Measurements from ENCODE around the gene PEX11B. TPM values are rescaled to one million over a fixed set of nuclear protein-coding genes. Genes with fewer than 3 reads are reported as not detected.
"Not testable (repeated sequence)": the region's sequence is repeated elsewhere in the genome, so short reads cannot be mapped to it uniquely, and the experiment has no call there.

PEX11B gene
- total RNA-seq, 1 experiment from 2014 or later: 21.6 TPM

DNA sequence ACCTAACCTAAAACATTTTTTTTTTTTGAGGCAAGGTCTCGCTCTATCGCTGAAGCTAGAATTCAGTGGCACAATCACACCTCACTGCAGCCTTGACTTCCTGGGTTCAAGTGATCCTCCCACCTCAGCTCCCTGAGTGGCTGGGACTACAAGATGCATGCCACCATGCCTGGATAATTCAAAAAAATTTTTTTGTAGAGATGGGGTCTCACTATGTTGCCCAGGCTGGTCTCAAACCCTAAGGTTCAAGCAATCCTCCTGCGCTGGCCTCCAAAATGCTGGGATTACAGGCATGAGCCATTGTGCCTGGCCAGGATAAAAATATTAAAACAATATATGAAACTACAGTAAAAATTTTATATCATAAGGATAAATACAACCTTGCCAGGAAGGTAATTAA lies 34.4 kb upstream of the PEX11B start:
- DNase-seq (ENCODE audit: low read depth): no peak

DNA sequence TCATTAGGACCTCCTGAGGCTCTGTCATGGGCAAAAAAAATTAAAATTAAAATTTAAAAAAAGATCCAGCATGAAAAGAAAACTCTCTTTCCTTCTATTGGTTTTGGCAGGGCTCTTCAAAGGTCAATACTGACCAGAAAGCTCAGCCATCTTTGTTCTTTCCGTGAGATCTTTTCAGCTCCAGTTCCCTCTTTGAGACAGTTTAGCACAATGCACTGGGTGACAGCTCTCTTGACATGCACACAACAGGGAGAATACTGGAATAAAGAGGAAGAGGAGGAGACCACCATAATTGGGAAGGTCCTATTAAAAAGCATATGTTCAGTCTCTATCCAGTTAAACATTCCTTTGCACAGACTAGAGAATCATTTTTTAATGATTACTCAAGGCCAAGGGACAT lies 33.0 kb upstream of the PEX11B start:
- no peak for DNase-seq (ENCODE audit: low read depth)

DNA sequence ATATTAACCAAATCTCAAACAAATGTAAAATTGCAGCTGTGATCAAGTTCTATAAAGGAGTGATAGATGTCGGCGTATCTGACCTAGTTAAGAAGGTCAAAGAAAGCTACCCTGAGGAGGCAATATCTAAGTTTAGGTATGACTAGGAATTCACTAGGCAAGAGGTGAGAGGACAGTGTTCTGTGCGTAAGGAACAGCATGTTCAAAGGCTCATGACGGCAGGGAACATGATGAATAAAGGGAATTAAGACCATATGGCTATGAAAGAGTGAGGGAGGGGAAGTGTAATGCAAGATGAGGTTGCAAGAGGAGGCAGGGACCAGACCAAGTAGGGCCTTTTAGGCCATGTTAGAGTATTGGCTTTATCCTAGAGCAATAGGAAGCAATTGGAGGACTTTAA lies 30.7 kb upstream of the PEX11B start:
- no peak for DNase-seq (ENCODE audit: low read depth)

DNA sequence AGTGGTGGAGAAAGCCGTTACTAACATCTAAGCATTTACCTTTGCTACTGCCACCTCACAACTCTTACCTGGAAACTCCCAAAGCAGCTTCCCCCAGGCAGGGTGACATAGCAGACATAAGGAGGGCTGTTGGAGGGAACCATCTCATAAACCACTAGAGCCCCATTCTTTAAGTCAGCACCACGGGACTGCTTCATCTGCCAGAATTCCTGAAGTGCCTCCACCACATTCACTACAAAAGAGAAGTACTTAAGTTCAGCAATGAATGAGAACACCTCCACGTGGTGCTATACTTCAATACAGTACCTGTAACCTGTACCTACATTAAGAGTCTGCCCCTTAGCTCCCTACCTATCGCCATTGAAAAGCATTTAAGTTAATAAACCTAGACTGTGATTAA lies 29.0 kb upstream of the PEX11B start:
- no peak for DNase-seq (ENCODE audit: low read depth)

DNA sequence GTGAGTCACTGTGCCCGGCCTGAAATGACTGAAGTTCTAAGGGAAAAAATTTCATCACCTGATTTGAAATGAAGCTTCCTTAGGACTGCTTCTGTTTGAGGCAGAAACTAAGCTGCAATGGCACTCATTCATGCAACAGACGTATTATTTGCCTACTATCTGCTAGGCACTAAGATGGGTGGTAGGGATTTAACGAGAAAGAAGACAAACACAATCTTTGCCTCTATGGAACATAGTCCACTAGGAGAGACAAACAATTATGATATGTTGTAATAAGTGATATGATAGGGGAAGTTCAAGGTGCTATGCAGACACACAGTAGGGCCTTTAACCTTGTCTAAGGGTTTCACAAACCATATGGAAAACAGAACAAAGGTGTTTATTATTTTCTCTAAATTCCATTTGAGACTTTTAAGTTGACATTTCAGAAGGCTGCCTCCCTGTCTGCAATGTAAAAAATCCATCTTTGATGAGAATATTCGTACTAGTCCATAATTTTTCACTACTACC lies 28.0 kb upstream of the PEX11B start:
- no peak for DNase-seq (ENCODE audit: low read depth)

DNA sequence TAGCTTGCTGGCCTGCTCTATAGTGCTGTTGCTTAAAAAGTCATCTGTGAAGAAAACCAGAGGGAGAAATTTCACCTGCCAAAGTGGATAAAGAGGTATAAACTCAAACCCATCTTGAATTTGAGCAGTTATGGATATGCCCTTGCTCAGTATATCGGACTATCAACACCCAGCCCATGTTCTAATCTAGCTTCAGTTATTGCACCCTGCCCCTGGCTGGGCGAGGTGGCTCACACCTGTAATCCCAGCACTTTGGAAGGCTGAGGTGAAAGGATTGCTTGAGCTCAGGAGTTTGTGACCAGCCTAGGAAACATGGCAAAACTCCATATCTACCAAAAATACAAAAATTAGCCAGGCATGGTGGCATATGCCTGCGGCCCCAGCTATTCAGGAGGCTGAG lies 26.0 kb upstream of the PEX11B start:
- no peak for DNase-seq (ENCODE audit: low read depth)

DNA sequence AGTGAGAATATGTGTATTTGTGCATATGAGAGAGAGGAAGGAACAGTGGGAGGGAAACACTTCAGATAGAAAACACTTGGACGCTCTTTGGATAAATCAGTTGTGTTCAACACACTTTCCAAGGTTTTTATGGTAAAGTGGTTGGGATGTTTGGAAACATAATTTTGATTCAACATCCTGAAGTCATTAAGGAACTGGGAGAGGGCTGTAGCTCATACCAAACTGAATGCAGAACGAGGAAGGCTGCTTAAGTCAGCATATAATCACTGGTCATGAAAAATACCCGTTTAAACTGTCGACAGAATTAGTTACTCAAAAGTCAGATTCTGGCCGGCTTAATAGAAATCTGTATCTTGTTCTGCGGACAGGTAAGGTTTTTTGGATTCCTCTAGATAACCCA lies 24.4 kb upstream of the PEX11B start:
- DNase-seq (ENCODE audit: low read depth): no peak

DNA sequence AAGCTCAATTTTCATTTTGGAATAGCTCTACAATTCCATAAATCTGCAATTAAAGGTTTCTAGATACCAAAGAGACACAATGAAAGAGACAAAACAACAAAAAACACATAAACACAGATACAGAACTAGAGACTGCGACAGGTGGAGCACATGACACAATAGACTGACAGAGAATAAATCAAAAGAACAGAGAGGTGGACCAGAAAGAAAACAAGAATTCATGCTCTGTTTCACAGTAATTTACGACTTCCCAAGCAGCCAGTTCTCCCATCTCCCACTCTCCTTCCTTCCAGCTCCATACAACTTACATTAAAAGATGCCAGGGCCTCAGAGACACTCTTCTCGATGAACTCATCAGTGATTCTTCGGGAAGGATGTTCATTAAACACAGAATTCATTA lies 23.9 kb upstream of the PEX11B start:
- DNase-seq (ENCODE audit: low read depth): no peak

DNA sequence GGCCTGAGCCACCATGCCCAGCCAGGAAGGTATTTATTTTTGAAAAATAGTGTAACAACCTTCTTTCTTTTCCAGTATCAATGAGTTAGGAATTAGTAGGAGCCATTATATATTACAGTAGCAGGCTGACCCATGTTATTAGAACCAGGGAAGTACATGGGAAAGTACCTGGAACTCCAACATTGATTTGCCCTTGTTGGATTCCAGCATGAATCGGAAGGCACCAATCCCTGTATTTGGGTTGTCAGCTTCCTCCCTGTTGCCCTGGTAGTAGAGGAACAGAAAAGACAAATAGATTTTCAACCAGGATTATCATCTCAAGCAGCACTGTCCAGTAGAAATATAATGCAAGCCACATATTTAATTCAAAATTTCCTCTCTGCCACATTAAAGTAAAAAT lies 18.9 kb upstream of the PEX11B start:
- DNase-seq (ENCODE audit: low read depth): no peak

DNA sequence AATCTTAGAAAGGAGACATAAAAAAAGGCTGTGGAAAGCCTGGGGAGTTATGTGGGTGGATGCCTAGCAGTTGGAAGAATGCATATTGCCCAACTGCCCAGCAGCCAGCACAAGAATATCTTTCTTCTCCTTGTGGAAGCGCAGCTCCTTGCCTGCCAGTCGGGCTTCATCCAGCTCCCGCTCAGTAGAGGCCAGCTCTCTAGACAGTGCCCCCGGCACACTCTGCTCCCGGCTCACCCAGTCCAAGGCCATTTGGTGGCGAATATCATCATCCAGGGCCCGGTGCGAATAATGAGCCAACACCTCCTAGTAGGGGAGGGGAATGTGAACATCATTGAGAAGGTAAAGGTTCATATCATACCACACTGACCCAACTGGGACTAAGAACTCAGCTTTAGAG lies 17.7 kb upstream of the PEX11B start:
- no peak for DNase-seq (ENCODE audit: low read depth)

DNA sequence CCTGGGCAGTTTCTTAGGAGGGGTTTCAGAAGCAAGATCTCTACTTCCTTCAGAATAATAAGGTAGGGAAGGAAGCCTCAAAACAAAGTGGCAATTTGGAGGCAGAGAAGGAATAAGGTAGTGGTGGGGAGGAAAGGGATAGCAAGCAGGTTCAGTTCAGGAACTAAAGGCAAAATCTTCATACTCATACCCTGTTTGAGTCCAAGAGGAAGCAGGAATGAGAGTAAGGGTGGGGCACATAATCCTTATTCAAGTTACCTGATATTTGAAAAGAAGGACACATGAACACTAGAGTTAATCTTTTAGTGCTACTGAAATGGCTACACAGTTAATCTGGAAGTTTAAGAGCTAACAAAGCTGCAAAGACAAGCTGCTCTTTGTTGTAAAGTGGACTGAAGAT lies 17.2 kb upstream of the PEX11B start:
- no peak for DNase-seq (ENCODE audit: low read depth)

DNA sequence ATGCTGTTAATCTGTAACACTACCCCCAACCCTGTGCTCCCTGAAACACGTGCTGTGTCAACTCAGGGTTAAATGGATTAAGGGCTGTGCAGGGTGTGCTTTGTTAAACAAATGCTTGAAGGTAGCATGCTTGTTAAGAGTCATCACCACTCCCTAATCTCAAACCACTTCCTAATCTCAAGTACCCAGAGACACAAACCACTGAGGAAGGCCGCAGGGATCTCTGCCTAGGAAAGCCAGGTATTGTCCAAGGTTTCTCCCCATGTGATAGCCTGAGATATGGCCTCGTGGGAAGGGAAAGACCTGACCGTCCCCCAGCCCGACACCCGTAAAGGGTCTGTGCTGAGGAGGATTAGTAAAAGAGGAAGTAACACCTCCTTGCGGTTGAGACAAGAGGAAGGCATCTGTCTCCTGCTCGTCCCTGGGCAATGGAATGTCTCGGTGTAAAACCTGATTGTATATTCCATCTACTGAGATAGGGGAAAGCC lies 14.0 kb upstream of the PEX11B start:
- not testable (repeated sequence) for DNase-seq (ENCODE audit: low read depth)

DNA sequence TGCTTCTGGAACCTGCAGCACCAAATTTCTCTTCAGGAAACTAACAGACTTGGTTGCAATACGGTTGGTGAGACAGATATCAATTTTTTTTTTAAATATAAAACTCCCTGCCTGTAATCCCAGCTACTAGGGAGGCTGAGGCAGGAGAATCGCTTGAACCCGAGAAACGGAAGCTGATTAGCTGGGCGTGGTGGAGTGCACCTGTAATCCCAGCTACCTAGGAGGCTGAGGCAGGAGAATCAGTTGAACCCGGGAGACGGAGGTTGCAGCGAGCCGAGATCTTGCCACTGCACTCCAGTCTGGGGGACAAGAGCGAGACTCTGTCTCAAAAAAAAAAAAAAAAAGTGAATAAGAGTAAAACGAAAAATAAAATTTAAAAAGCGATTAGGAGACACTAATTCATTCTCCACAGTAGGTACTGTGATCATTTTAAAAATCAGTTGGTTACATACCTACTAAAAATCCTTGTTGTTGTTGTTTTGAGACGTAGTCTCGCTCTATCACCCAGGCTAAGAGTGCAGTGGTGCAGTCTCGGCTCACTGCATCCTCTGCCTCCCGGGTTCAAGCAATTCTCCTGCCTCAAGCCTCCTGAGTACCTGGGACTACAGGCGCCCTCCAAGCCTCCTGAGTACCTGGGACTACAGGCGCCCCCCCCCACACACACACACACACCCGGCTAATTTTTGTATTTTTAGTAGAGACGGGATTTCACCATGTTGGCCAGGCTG lies 9.6 kb upstream of the PEX11B start:
- no peak for DNase-seq (ENCODE audit: low read depth)

DNA sequence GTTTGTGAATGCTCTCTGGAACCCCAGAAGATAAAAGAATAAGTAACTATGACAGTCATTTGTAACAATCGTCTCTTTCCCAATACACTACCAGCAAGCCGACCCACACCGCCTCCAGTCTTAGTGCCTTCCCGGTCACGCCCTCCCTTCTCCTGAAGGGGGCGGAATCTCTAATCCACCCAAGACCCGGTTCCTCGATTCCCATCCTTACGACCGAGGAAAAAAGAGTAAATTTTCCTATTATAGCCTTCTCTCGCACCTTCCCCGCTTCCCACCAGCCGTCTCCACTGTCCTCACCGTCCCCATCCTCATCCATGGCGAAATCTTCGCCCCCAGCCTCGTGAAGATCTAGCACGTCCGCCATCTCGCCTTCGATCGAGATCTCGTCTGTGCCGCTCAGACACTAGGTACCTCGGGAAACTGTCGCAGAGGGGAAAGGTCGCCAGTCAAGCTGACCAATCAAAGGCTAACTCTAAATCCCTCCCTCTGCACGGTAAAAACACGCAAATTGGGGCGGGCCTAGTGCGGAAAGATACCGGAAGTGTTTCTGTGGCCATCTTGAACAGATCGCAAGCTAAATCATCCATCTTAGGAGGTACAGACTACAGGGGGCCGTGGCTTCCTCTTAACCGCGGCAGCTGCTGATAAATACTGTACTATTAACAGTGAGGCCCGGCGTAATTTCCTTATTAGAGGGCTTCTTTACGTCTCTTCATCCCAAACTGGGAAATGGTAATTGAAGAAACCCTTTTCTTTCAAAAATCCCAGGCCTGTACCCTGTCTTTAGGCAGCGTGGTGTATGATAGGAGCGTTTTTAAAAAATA lies 8.8 kb upstream of the PEX11B start, which contains the start of gene RBM8A:
Gene RBM8A, minus strand, starts transcription at position 422 of the 824 bp plus-strand sequence. Its CDS starts 58 bp downstream, at position 364.
- DNase-seq (ENCODE audit: low read depth): peak; percentile 98

DNA sequence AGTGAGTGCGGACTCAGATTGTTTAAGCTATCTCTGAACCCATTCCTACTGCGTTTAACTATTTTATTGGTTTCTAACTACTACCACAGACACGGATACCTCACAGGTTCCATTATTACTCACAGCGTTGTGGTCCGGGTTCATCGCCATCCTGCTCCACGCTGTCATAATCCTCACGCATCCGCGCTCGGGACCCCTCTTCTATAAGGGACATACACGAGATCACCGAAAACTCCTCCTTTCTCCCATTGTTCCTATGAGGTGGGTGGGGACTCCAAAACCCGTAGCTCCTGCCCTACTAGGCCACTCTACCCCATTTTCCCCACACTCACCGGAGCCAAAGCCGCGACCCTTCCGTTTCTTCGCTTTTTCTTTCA lies 8.2 kb upstream of the PEX11B start:
- no peak for DNase-seq (ENCODE audit: low read depth)

DNA sequence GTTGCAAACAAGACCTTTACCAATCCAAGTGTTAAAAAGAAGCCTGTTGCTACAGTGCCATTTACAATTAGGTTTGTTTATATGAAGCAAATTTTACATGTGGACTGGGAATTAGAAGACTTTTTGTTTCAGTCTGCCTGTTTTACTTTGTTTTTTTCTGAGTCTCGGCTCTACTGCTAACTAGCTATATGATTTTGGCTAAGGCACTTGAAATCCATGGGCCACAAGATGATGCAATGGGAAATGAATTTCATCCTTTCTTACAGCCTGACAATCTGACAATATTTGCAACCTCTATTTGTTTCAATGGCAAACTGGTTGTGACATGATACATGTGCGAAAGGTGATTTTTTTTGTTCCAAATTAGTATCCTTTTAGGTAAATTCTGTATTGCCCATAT lies 3.7 kb upstream of the PEX11B start:
- DNase-seq (ENCODE audit: low read depth): no peak

DNA sequence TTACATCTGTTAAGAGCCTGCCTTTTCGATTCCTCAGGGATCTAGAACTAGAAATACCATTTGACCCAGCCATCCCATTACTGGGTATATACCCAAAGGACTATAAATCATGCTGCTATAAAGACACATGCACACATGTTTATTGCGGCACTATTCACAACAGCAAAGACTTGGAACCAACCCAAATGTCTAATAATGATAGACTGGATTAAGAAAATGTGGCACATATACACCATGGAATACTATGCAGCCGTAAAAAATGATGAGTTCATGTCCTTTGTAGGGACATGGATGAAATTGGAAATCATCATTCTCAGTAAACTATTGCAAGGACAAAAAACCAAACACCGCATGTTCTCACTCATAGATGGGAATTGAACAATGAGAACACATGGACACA lies 1.8 kb upstream of the PEX11B start:
- DNase-seq (ENCODE audit: low read depth): not testable (repeated sequence)

DNA sequence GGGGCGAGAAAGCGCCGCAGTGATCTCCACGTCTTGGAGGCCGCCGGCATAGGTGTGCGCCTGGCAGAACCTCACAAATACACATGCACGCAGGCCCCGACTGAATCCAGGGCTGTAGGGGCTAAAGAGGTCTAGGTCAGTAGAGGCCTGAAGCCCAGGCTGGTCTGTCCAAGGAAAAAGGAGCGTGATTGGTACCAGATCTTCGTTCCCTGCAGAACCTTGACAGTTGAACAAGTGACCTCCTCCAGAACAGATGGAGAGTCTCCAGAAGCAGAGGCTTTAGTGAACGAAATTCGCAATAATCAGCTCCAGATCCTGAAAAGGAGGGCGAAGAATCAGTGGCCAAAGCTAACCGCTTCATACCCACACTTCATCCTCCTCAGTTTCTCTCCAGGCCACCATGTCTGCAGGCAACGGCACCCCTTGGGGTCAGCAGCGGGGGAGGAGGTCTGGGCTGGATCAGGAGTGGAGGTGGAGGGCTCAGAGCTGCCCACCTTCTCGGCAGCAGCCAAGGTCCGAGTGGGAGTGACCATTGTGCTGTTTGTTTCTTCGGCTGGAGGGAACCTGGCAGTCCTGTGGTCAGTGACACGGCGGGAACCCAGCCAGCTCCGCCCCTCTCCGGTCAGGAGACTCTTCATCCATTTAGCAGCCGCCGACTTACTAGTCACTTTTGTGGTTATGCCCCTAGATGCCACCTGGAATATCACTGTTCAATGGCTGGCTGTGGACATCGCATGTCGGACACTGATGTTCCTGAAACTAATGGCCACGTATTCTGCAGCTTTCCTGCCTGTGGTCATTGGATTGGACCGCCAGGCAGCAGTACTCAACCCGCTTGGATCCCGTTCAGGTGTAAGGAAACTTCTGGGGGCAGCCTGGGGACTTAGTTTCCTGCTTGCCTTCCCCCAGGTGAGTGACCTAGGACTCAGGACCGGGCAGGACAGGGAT lies 749 bp upstream of the PEX11B start:
- DNase-seq (ENCODE audit: low read depth): peak; percentile 55

DNA sequence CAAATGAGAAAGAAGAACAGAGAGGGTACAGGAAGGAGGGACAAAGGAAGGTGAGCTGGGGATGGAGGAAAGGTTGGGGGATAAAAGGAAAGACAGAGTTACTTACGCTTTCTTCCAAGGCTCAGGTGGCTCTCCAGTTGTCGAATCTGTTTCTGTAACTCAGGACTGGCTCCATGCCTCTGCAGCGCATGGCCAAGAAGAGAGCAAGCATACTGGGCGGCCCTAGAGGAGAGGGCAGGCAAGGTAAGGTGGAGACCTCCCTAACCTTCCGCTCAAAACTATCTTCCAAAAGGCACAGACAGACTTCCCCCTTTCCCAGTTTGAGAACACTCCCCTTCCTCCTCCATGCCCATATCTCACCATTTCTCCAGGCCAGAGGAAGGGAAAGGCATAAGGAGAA lies 922 bp downstream of the PEX11B start:
- DNase-seq (ENCODE audit: low read depth): no peak

DNA sequence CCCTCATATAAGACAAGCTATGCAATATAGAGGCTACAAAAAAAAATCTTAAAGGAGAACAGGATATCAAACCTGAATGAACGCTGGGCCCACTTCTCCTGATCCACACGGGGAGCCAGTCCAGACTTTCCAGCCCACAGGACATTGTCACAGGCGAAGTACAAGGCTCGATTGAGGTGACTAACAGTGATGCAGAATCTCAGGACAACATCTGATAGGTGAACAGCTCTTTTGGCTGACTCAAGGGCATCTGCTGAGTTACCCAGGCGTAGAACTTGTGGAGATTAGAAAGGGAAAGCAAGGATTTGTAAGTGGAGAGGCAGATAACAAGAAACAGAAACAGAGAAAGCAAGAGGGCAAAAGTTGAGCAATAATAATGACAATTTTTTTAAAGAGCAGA lies 1.8 kb downstream of the PEX11B start:
- no peak for DNase-seq (ENCODE audit: low read depth)

DNA sequence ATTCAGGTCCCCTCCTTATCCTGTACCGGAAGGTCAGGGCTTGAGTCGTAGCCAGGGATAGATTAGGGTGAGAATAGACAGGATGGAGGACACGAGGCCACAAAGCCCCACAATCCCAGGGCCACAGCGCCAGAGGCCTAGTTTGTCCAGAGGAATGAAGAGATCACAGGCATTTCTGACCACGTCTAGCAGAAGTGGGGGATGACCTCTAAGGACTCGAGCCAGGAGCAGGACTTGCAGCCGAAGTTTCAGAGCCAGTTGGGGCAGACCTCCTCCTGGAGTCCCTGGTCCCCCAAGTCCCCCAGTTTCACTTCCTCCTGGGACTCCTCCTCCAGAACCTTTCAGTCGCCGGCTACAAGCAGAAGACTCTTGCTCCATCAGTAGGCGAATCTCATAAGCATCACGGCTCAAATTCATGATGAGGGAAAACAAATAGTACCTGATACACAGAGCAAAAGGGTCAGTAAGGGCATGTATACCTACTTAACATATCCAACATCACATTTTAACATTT lies 6.3 kb downstream of the PEX11B start:
- DNase-seq (ENCODE audit: low read depth): no peak

DNA sequence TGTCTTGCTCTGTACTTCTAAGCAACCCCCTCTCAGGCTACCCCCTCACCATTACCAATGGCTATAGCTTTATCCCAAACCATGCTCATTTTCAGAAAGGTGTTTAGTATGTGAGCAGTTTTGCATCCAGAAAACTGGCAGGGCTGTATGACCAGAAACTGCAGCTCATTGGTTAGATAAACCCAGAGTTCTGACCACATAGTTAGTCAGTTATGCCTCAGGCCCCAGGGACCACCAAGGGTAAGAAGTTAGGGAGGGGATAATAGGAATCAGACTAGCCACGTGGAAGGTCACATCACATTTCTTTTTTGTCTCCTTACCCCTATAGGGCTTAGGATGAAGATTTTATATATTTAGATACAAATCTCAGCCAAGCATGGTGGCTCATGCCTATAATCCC lies 9.9 kb downstream of the PEX11B start:
- DNase-seq (ENCODE audit: low read depth): peak; percentile 50
